HCT116 (cell line): Measurements from ENCODE around the gene PCSK9. TPM values are rescaled to one million over a fixed set of nuclear protein-coding genes. Genes with fewer than 3 reads are reported as not detected.

Source experiments
- ATAC-seq: fragments of 200-7000 bp; cut with Tn5 transposase; 2 replicates; pipeline ENCODE4 v1.9.1; 2020; ENCODE audit warnings: mild to moderate bottlenecking, moderate library complexity
- BruUV-seq: library from RNA; stranded (reverse); fragments of 400-500 nt; replicated peaks from 2 replicates; lab custom pipeline; 2021; lab: Mats Ljungman, UMichigan
- CTCF ChIA-PET: fragments of 300-600 bp; sonication (Branson Sonifier 250); formaldehyde crosslinking; loops from one replicate; lab custom pipeline; 2021; ENCODE audit warnings: antibody characterized with exemption; lab: Charles Lee
- POLR2A ChIA-PET: fragments of 300-600, 350-600 bp; sonication (Branson Sonifier 250); formaldehyde crosslinking; loops from one replicate; lab custom pipeline; 2021; ENCODE audit warnings: antibody characterized with exemption; lab: Charles Lee
- RAD21 ChIA-PET, 2 experiments: fragments of 300-600 bp; sonication (Branson Sonifier 250); formaldehyde crosslinking; loops; one replicate each; lab custom pipeline; 2023; ENCODE audit warnings: low total read pairs in 2 of 2; ENCODE audit not compliant: uncharacterized antibody in 2 of 2, unreplicated experiment in 2 of 2, low non-redundant PET in 1 of 2; lab: Charles Lee
- DNase-seq: peaks from one replicate; pipeline ENCODE4 v3.0.0-alpha.2; 2010; ENCODE audit warnings: low read depth, low spot score
- H2AFZ ChIP-seq: fragments of 200-600 bp; shearing (Covaris generic), sonication (generic); 2 replicates; pipeline ENCODE4 v1.6.1; 2017; ENCODE audit warnings: low read depth, mixed run types, mixed read lengths, antibody characterized with exemption, low read length; ENCODE audit not compliant: poor library complexity, severe bottlenecking
- H3K27ac ChIP-seq: 2 replicates; pipeline ENCODE4 v1.5.1; 2012; ENCODE audit warnings: low read depth, low read length
- H3K27me3 ChIP-seq: fragments of 200-600 bp; sonication (generic); 2 replicates; pipeline ENCODE4 v1.6.1; 2016; ENCODE audit warnings: mixed run types, low read length, mixed read lengths; ENCODE audit not compliant: insufficient read depth
- H3K36me3 ChIP-seq, 2 experiments: fragments of 200-500 bp in 1 of 2; fragments of 200-600 bp in 1 of 2; sonication (Bioruptor generic) in 1 of 2; sonication (generic) in 1 of 2; 2 replicates each; pipeline versions ENCODE4 v1.5.1 to v1.6.1; 2014 to 2016; ENCODE audit warnings: low read length in 2 of 2, inconsistent platforms in 1 of 2, mixed read lengths in 1 of 2, mixed run types in 1 of 2; ENCODE audit not compliant: insufficient read depth in 2 of 2, control insufficient read depth in 1 of 2
- H3K4me1 ChIP-seq, 2 experiments: fragments of 200-600 bp in 1 of 2; sonication (generic) in 1 of 2; 2 replicates each; pipeline versions ENCODE4 v1.5.1 to v1.6.1; 2012 to 2017; ENCODE audit warnings: low read length in 2 of 2, inconsistent platforms in 1 of 2, mild to moderate bottlenecking in 1 of 2, mixed read lengths in 1 of 2, mixed run types in 1 of 2, moderate library complexity in 1 of 2; ENCODE audit not compliant: insufficient read depth in 2 of 2, control insufficient read depth in 1 of 2
- H3K4me2 ChIP-seq: fragments of 200-600 bp; sonication (generic); 2 replicates; pipeline ENCODE4 v1.6.1; 2017; ENCODE audit warnings: mixed run types, low read length, mixed read lengths
- H3K4me3 ChIP-seq, 2 experiments: fragments of 200-600 bp in 1 of 2; sonication (generic) in 1 of 2; replicated peaks in 1 of 2; 2 replicates each; pipeline ENCODE4 v1.5.1; 2011 to 2016; ENCODE audit warnings: low read length in 2 of 2, control low read depth in 1 of 2, low read depth in 1 of 2, mild to moderate bottlenecking in 1 of 2, mixed read lengths in 1 of 2, mixed run types in 1 of 2
- H3K79me2 ChIP-seq: fragments of 200-600 bp; sonication (generic); 2 replicates; pipeline ENCODE4 v1.6.1; 2017; ENCODE audit warnings: mild to moderate bottlenecking, mixed run types, low read length, moderate library complexity, mixed read lengths; ENCODE audit not compliant: insufficient read depth
- H3K9ac ChIP-seq: fragments of 200-600 bp; sonication (generic); 2 replicates; pipeline ENCODE4 v1.6.1; 2016; ENCODE audit warnings: low read length, mixed read lengths
- H3K9me2 ChIP-seq: fragments of 200-600 bp; sonication (generic), shearing (Covaris generic); 2 replicates; pipeline ENCODE4 v1.6.1; 2017; ENCODE audit warnings: mixed run types, mild to moderate bottlenecking, moderate library complexity; ENCODE audit not compliant: insufficient read depth
- H3K9me3 ChIP-seq, 2 experiments: fragments of 200-500 bp in 1 of 2; fragments of 200-600 bp in 1 of 2; sonication (Bioruptor generic) in 1 of 2; sonication (generic) in 1 of 2; 2 replicates each; pipeline ENCODE4 v1.6.1; 2014 to 2017; ENCODE audit warnings: low read length in 2 of 2, mixed read lengths in 2 of 2, inconsistent platforms in 1 of 2, low read depth in 1 of 2, mild to moderate bottlenecking in 1 of 2, mixed run types in 1 of 2, moderate library complexity in 1 of 2; ENCODE audit not compliant: control insufficient read depth in 1 of 2, insufficient read depth in 1 of 2
- H4K20me1 ChIP-seq: fragments of 200-600 bp; sonication (generic), shearing (Covaris generic); 2 replicates; pipeline ENCODE4 v1.6.1; 2017; ENCODE audit warnings: mixed run types, mild to moderate bottlenecking, moderate library complexity; ENCODE audit not compliant: insufficient read depth
- ATF3 ChIP-seq: IDR thresholded peaks from 2 replicates; pipeline ENCODE4 v1.6.1; 2012
- CEBPB ChIP-seq: IDR thresholded peaks from 2 replicates; pipeline ENCODE4 v1.6.1; 2012; ENCODE audit warnings: low read depth
- CTCF ChIP-seq, 3 experiments: fragments of 200-600 bp in 1 of 3; sonication (generic) in 1 of 3; IDR thresholded peaks in 2 of 3; conservative IDR thresholded peaks in 1 of 3; 2 replicates each; pipeline ENCODE4 v1.5.1; 2012 to 2017; ENCODE audit warnings: low read depth in 2 of 3, low read length in 2 of 3, antibody characterized with exemption in 1 of 3, borderline replicate concordance in 1 of 3, control low read depth in 1 of 3, mild to moderate bottlenecking in 1 of 3, mixed read lengths in 1 of 3, mixed run types in 1 of 3, moderate library complexity in 1 of 3; ENCODE audit not compliant: insufficient read depth in 1 of 3
- EGR1 ChIP-seq: IDR thresholded peaks from 2 replicates; pipeline ENCODE4 v1.6.1; 2012; ENCODE audit warnings: low read depth
- ELF1 ChIP-seq: IDR thresholded peaks from 2 replicates; pipeline ENCODE4 v1.6.1; 2012; ENCODE audit warnings: low read depth, borderline replicate concordance
- EZH2 ChIP-seq: fragments of 200-600 bp; sonication (generic); IDR thresholded peaks from 2 replicates; pipeline ENCODE4 v1.6.1; 2017; ENCODE audit warnings: antibody characterized with exemption, mixed run types
- EZH2phosphoT487 ChIP-seq: fragments of 200-600 bp; IDR thresholded peaks from 2 replicates; pipeline ENCODE4 v1.6.1; 2018; ENCODE audit warnings: antibody characterized with exemption, borderline replicate concordance
- FOSL1 ChIP-seq: IDR thresholded peaks from 2 replicates; pipeline ENCODE4 v1.6.1; 2012; ENCODE audit warnings: low read depth
- JUND ChIP-seq: IDR thresholded peaks from 2 replicates; pipeline ENCODE4 v1.6.1; 2012
- POLR2A ChIP-seq: IDR thresholded peaks from 2 replicates; pipeline ENCODE4 v1.7.0; 2011; ENCODE audit warnings: borderline replicate concordance; ENCODE audit not compliant: insufficient read depth, insufficient read length; ENCODE audit errors: extremely low read depth
- POLR2AphosphoS5 ChIP-seq: IDR thresholded peaks from 2 replicates; pipeline ENCODE4 v1.6.1; 2011; ENCODE audit warnings: mild to moderate bottlenecking, low read depth, low read length, moderate library complexity
- RAD21 ChIP-seq: IDR thresholded peaks from 2 replicates; pipeline ENCODE4 v1.6.1; 2012; ENCODE audit warnings: low read depth, mild to moderate bottlenecking
- REST ChIP-seq: IDR thresholded peaks from 2 replicates; pipeline ENCODE4 v1.6.1; 2012; ENCODE audit warnings: low read depth
- SIN3A ChIP-seq: IDR thresholded peaks from 2 replicates; pipeline ENCODE4 v1.6.1; 2012; ENCODE audit warnings: low read depth
- SP1 ChIP-seq: IDR thresholded peaks from 2 replicates; pipeline ENCODE4 v1.6.1; 2012; ENCODE audit warnings: low read depth
- SRF ChIP-seq: IDR thresholded peaks from 2 replicates; pipeline ENCODE4 v1.6.1; 2012; ENCODE audit warnings: low read depth
- TCF7L2 ChIP-seq: IDR thresholded peaks from 2 replicates; pipeline ENCODE4 v1.7.0; 2011; ENCODE audit warnings: borderline replicate concordance, inconsistent platforms; ENCODE audit not compliant: insufficient read depth, insufficient read length; ENCODE audit errors: extremely low read depth
- ZBTB33 ChIP-seq: IDR thresholded peaks from 2 replicates; pipeline ENCODE4 v1.6.1; 2011; ENCODE audit warnings: mild to moderate bottlenecking, low read length, moderate library complexity; ENCODE audit not compliant: insufficient replicate concordance; ENCODE audit errors: extremely low read depth
- ZFX ChIP-seq: fragments of 450-650 bp; IDR thresholded peaks from 2 replicates; pipeline ENCODE4 v1.6.1; 2017
- intact Hi-C: fragments of 100-400 bp; cut with micrococcal nuclease; formaldehyde crosslinking; loops from 2 replicates; pipeline ENCODE4 v1.10.0; 2022
- total RNA-seq: library from RNA; stranded (reverse); gene quantifications from one replicate; pipeline ENCODE4 v1.2.1, GENCODE V29; 2021; ENCODE audit not compliant: unreplicated experiment
- TF ChIP-seq, protein P1 (sequence below): IDR thresholded peaks from 2 replicates; pipeline ENCODE4 v1.6.1; 2012

PCSK9 gene
- total RNA-seq, 1 experiment from 2014 or later = 39.6 TPM

GRCh38 chr1:55052221-55053142 is 13.1 kb downstream of the PCSK9 start:
- H4K20me1 ChIP-seq = no peaks in the 10 kb centered on the region
- H3K9me3 ChIP-seq = no peaks in the 10 kb centered on the region
- H3K9me2 ChIP-seq = no peaks in the 10 kb centered on the region
- ATAC-seq (no peak), DNase-seq (no peak)
- ChIA-PET POLR2A (no interaction called here), CTCF (no interaction called here), RAD21 (no interaction called here)
- no peak overlapping the region for H3K4me2 ChIP-seq
- intact Hi-C loops = no loop called here
- no peaks in the 10 kb centered on the region for H3K4me1 ChIP-seq
- no peak overlapping the region for H3K4me3 ChIP-seq
- no TSS peak for BruUV-seq
- no peak overlapping the region for H3K27ac ChIP-seq
- TF ChIP-seq ZBTB33 = no peak
- no peak for TF ChIP-seq SP1
- TF ChIP-seq EZH2 = no peak
- TF ChIP-seq, protein P1, sequence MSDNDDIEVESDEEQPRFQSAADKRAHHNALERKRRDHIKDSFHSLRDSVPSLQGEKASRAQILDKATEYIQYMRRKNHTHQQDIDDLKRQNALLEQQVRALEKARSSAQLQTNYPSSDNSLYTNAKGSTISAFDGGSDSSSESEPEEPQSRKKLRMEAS = no peak
- TF ChIP-seq EZH2phosphoT487 = no peak
- no peak for TF ChIP-seq CEBPB
- TF ChIP-seq SIN3A = no peak
- no peak for TF ChIP-seq REST
- TF ChIP-seq JUND = no peak
- TF ChIP-seq POLR2AphosphoS5 = no peak
- TF ChIP-seq CTCF (IDR thresholded peaks at IDR 0.05 in 2 of 3, conservative IDR thresholded peaks at IDR 0.05 in 1 of 3; ENCODE audit: borderline replicate concordance in 1 of 3, insufficient read depth in 1 of 3, low read depth in 2 of 3, low read length in 2 of 3) = no peak
- TF ChIP-seq ZFX = no peak
- TF ChIP-seq RAD21 = no peak
- no peak for TF ChIP-seq EGR1
- TF ChIP-seq ELF1 = no peak
- TF ChIP-seq ATF3 = no peak
- no peak for TF ChIP-seq SRF
- no peak for TF ChIP-seq POLR2A
- no peak for TF ChIP-seq FOSL1
- no peak for TF ChIP-seq TCF7L2
- peaks cover 3 to 4% of the 10 kb centered on the region in 2 experiments; a peak in 1 of 4 replicates for H3K36me3 ChIP-seq
- H3K79me2 ChIP-seq = no peaks in the 10 kb centered on the region
- H3K27me3 ChIP-seq = no peaks in the 10 kb centered on the region
- no peak overlapping the region for H3K9ac ChIP-seq
- no peak overlapping the region for H2AFZ ChIP-seq
